OCI-LY3 (cell line): Measurements from ENCODE around the gene FREM3.

ENCODE experiments used
- CTCF ChIP-seq: fragments of 200-600, 300-600 bp; sonication (generic); IDR thresholded peaks from 2 replicates; pipeline ENCODE4 v1.5.1; 2014; ENCODE audit warnings: antibody characterized with exemption, low read length, low read depth
- EZH2phosphoT487 ChIP-seq: fragments of 200-600 bp; shearing (Covaris generic); IDR thresholded peaks from 2 replicates; pipeline ENCODE4 v1.6.1; 2018; ENCODE audit warnings: antibody characterized with exemption, mixed run types, low read depth

DNA sequence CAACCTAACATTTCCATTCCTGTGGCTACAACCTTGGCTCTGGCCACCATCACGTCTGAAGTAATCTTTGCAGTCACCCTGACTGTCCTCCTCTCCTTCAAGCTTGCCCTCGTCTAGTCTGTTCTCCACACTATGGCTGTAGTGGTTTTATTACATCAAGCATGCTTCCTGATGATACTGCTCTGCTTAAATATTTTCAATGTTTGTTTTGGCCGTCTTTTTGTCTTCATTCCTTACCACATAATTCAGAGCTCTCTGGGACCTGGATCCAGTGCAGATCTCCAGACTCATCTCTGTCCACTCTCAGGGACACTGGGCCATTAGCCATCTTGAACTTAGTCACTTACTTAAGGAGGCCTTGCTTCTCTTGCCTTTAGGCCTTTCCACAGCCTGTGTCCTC is 27.7 kb upstream of the FREM3 start:
- TF ChIP-seq CTCF (no peak), EZH2phosphoT487 (no peak)
